Measurements from ENCODE around the gene EYS. TPM values are rescaled to one million over a fixed set of nuclear protein-coding genes. Genes with fewer than 3 reads are reported as not detected.

The EYS gene
- total and polyA plus RNA-seq, 2 of the 8 experiments (the other 6 are each of a cell fraction or from before 2014, with no cell fraction given): 0.05 to 0.13 TPM

- H3K79me1 ChIP-seq (ENCODE audit: low read depth, low read length): no peaks in the 10 kb centered on the region
- no peak overlapping the region for H3K18ac ChIP-seq (ENCODE audit: extremely low read depth, low read length)
- H3K4me3 ChIP-seq (ENCODE audit: extremely low read depth in 1 of 4, insufficient read depth in 2 of 4, low read depth in 3 of 4, low read length in 4 of 4): no peak overlapping the region
- H2BK15ac ChIP-seq (ENCODE audit: low read length): no peak overlapping the region
- no peaks in the 10 kb centered on the region for H3K23me2 ChIP-seq (ENCODE audit: low read depth, low read length)
- no peak overlapping the region for H4K91ac ChIP-seq (replicated peaks; ENCODE audit: insufficient read length, low read length)
- no peak overlapping the region for H3K14ac ChIP-seq (ENCODE audit: insufficient read length)
- no peaks in the 10 kb centered on the region for H3K9me3 ChIP-seq (ENCODE audit: insufficient read depth in 2 of 2, low read depth in 1 of 2, low read length in 1 of 2)
- 94% methylated on average over 5 of the region's 5 CpGs; no CpG with 5 or more reads in 1 of the 2 experiments for WGBS, 2 experiments (ENCODE audit: extremely low coverage in 1 of 2, insufficient coverage in 1 of 2, insufficient read length in 1 of 2, insufficient replicate concordance in 2 of 2, low coverage in 1 of 2, low lambda C conversion rate in 2 of 2, missing lambda C conversion rate in 1 of 2)
- TF ChIP-seq SIN3A (conservative IDR thresholded peaks at IDR 0.05 in 1 of 2, IDR thresholded peaks at IDR 0.05 in 1 of 2; ENCODE audit: low read depth in 1 of 2, low read length in 2 of 2): no peak
- no peak for TF ChIP-seq PHF8 (conservative IDR thresholded peaks at IDR 0.05; ENCODE audit: low read depth, low read length)
- no peak for TF ChIP-seq CTCF (IDR thresholded peaks at IDR 0.05; ENCODE audit: control extremely low read depth in 1 of 3, insufficient read depth in 1 of 3, low read depth in 1 of 3, low read length in 3 of 3)
- no peak for TF ChIP-seq CBX5 (IDR thresholded peaks at IDR 0.05; ENCODE audit: low read depth, low read length)
- TF ChIP-seq EZH2 (IDR thresholded peaks at IDR 0.05; ENCODE audit: low read depth, low read length, severe bottlenecking): no peak
- no peak for TF ChIP-seq SAP30 (IDR thresholded peaks at IDR 0.05; ENCODE audit: insufficient read depth, insufficient replicate concordance, low read length)
- no peak for TF ChIP-seq RAD21 (IDR thresholded peaks at IDR 0.05 in 1 of 2, conservative IDR thresholded peaks at IDR 0.05 in 1 of 2; ENCODE audit: low read depth in 2 of 2, low read length in 2 of 2)
- TF ChIP-seq JUN (IDR thresholded peaks at IDR 0.05; ENCODE audit: low read depth, low read length): no peak
- no peak for TF ChIP-seq YY1 (IDR thresholded peaks at IDR 0.05; ENCODE audit: low read depth, low read length)
- H3K4me2 ChIP-seq (ENCODE audit: insufficient read depth in 1 of 2, low read depth in 2 of 2, low read length in 2 of 2): no peak overlapping the region
- no peak overlapping the region for H4K8ac ChIP-seq (ENCODE audit: extremely low read depth, insufficient read depth, low read length)
- ChIA-PET CTCF (ENCODE audit: partially characterized antibody) (interaction anchor here (1.0 to 1.3 kb wide), 5 partner anchors 24 to 541 kb away, joined by 3 to 4 read pairs (median 3); no protein-coding TSS in a partner anchor), POLR2A (ENCODE audit: partially characterized antibody) (no interaction called here)
- no peak overlapping the region for H2BK120ac ChIP-seq (replicated peaks; ENCODE audit: low read depth, low read length)
- H3K27ac ChIP-seq (ENCODE audit: low read depth, low read length): no peak overlapping the region
- H2AK5ac ChIP-seq (ENCODE audit: low read depth, low read length): no peak overlapping the region
- H4K5ac ChIP-seq (ENCODE audit: insufficient read length, low read depth, low read length): no peak overlapping the region
- DNase-seq (ENCODE audit: low read depth in 1 of 2, low spot score in 2 of 2) (no peak), FAIRE-seq (no peak)
- H3K27me3 ChIP-seq (replicated peaks in 1 of 4; ENCODE audit: control insufficient read depth in 3 of 4, extremely low read depth in 1 of 4, insufficient read depth in 3 of 4, low read length in 3 of 4): no peaks in the 10 kb centered on the region
- no peaks in the 10 kb centered on the region for H3K79me2 ChIP-seq (ENCODE audit: control insufficient read depth in 1 of 2, insufficient read depth in 2 of 2, low read length in 2 of 2)
- no peak overlapping the region for H3K56ac ChIP-seq (replicated peaks; ENCODE audit: insufficient read length, low read depth, low read length)
- H2BK20ac ChIP-seq (ENCODE audit: low read length): no peak overlapping the region
- peaks cover 0 to 3% (median 0%) of the 10 kb centered on the region in 4 experiments; a peak in 1 of 7 replicates for H3K4me1 ChIP-seq (replicated peaks in 1 of 4; ENCODE audit: control insufficient read depth in 3 of 4, insufficient read depth in 4 of 4, low read length in 3 of 4)
- H3K4ac ChIP-seq (replicated peaks; ENCODE audit: insufficient read length, low read depth, low read length): no peak overlapping the region
- H3K23ac ChIP-seq (ENCODE audit: insufficient read length): no peak overlapping the region
- no peaks in the 10 kb centered on the region for H4K20me1 ChIP-seq (replicated peaks in 1 of 2; ENCODE audit: control insufficient read depth in 1 of 2, insufficient read depth in 2 of 2, low read length in 2 of 2)
- no peak overlapping the region for H3K9ac ChIP-seq (replicated peaks in 1 of 4; ENCODE audit: extremely low read depth in 1 of 4, low read depth in 3 of 4, low read length in 3 of 4)
- no peak overlapping the region for H2BK12ac ChIP-seq (ENCODE audit: low read depth, low read length)
- no peaks in the 10 kb centered on the region for H3K36me3 ChIP-seq (ENCODE audit: control insufficient read depth in 2 of 4, insufficient read depth in 4 of 4, low read length in 3 of 4)
- no peak overlapping the region for H2BK5ac ChIP-seq (ENCODE audit: low read depth, low read length)
- no peak overlapping the region for H2AFZ ChIP-seq (ENCODE audit: low read length)
Measured at GRCh38 chr6:63816401-63816981, 1890.5 kb downstream of the EYS start.

Data from H1 (cell line).